CD14-positive monocyte (primary cell): ENCODE data around the gene SRGAP1. TPM values are rescaled to one million over a fixed set of nuclear protein-coding genes. Genes with fewer than 3 reads are reported as not detected.

ENCODE experiments used
- DNase-seq, 3 donors: peaks; one replicate each; pipeline ENCODE4 v3.0.0-alpha.2; 2011 to 2022
- H2AFZ ChIP-seq: 2 replicates; pipeline ENCODE4 v1.6.0; 2012; ENCODE audit warnings: mild to moderate bottlenecking, low read depth, low read length, inconsistent platforms; ENCODE audit not compliant: insufficient read depth, poor library complexity, severe bottlenecking
- H3K27ac ChIP-seq, 2 donors: 1 replicate in 1 of 2; 2 replicates in 1 of 2; pipeline ENCODE4 v1.5.1; 2012 to 2013; ENCODE audit warnings: low read length in 2 of 2, control low read depth in 1 of 2, inconsistent platforms in 1 of 2, low read depth in 1 of 2, mild to moderate bottlenecking in 1 of 2
- H3K27me3 ChIP-seq, 2 donors: one replicate each; pipeline versions ENCODE4 v1.6.0 to v1.6.1; 2011 to 2013; ENCODE audit warnings: low read length in 2 of 2; ENCODE audit not compliant: control insufficient read depth in 2 of 2, insufficient read depth in 2 of 2
- H3K36me3 ChIP-seq, 2 donors: replicated peaks in 1 of 2; 1 replicate in 1 of 2; 2 replicates in 1 of 2; pipeline versions ENCODE4 v1.5.1 to v1.6.1; 2012 to 2013; ENCODE audit warnings: low read length in 2 of 2, control low read depth in 1 of 2, inconsistent platforms in 1 of 2, mild to moderate bottlenecking in 1 of 2; ENCODE audit not compliant: insufficient read depth in 2 of 2, control insufficient read depth in 1 of 2
- H3K4me1 ChIP-seq, 2 donors: 1 replicate in 1 of 2; 2 replicates in 1 of 2; pipeline versions ENCODE4 v1.5.1 to v1.6.1; 2012 to 2013; ENCODE audit warnings: low read length in 2 of 2, control low read depth in 1 of 2, inconsistent platforms in 1 of 2, mild to moderate bottlenecking in 1 of 2, moderate library complexity in 1 of 2; ENCODE audit not compliant: insufficient read depth in 2 of 2, control insufficient read depth in 1 of 2
- H3K4me2 ChIP-seq: replicated peaks from 2 replicates; pipeline ENCODE3; 2012; ENCODE audit warnings: low read length, moderate library complexity, mild to moderate bottlenecking; ENCODE audit not compliant: poor library complexity, severe bottlenecking; ENCODE audit errors: extremely low read depth
- H3K4me3 ChIP-seq, 3 experiments: fragments of 200-600 bp in 1 of 3; sonication (generic) in 1 of 3; replicated peaks in 1 of 3; 1 replicate in 2 of 3; 2 replicates in 1 of 3; pipeline ENCODE4 v1.5.1; 2011 to 2013; ENCODE audit warnings: low read length in 3 of 3, mild to moderate bottlenecking in 3 of 3, control low read depth in 2 of 3, low read depth in 2 of 3, inconsistent platforms in 1 of 3, moderate library complexity in 1 of 3
- H3K79me2 ChIP-seq: 2 replicates; pipeline ENCODE4 v1.6.0; 2012; ENCODE audit warnings: mild to moderate bottlenecking, control low read depth, inconsistent platforms, low read length, moderate library complexity; ENCODE audit not compliant: insufficient read depth
- H3K9ac ChIP-seq: 2 replicates; pipeline ENCODE4 v1.6.0; 2017; ENCODE audit warnings: low read length, mild to moderate bottlenecking; ENCODE audit not compliant: insufficient read depth, poor library complexity, severe bottlenecking
- H3K9me3 ChIP-seq, 2 donors: replicated peaks in 1 of 2; 1 replicate in 1 of 2; 2 replicates in 1 of 2; pipeline versions ENCODE4 v1.5.1 to v1.6.1; 2012 to 2013; ENCODE audit warnings: low read length in 2 of 2, control low read depth in 1 of 2; ENCODE audit not compliant: control insufficient read depth in 1 of 2, insufficient read depth in 1 of 2
- H4K20me1 ChIP-seq: 2 replicates; pipeline ENCODE4 v1.6.0; 2012; ENCODE audit warnings: mild to moderate bottlenecking, low read length, control low read depth, moderate library complexity; ENCODE audit not compliant: insufficient read depth
- H3K27ac Mint-ChIP-seq, 7 donors: one replicate each; pipeline ENCODE4 v1.8.0; 2020; ENCODE audit warnings: mild to moderate bottlenecking in 7 of 7, mixed read lengths in 7 of 7, moderate library complexity in 6 of 7, inconsistent platforms in 2 of 7
- H3K27me3 Mint-ChIP-seq, 3 donors: one replicate each; pipeline ENCODE4 v1.8.0; 2021 to 2022; ENCODE audit warnings: low read depth in 3 of 3, mild to moderate bottlenecking in 3 of 3, mixed read lengths in 3 of 3, moderate library complexity in 3 of 3, inconsistent platforms in 1 of 3
- H3K36me3 Mint-ChIP-seq, 2 donors: one replicate each; pipeline ENCODE4 v1.8.0; 2020; ENCODE audit warnings: mixed read lengths in 2 of 2, inconsistent platforms in 1 of 2, mild to moderate bottlenecking in 1 of 2
- H3K4me1 Mint-ChIP-seq: one replicate; pipeline ENCODE4 v1.8.0; 2020; ENCODE audit warnings: mild to moderate bottlenecking, mixed read lengths
- H3K4me3 Mint-ChIP-seq, 2 donors: one replicate each; pipeline ENCODE4 v1.8.0; 2020; ENCODE audit warnings: mild to moderate bottlenecking in 2 of 2, mixed read lengths in 2 of 2, moderate library complexity in 1 of 2
- H3K9me3 Mint-ChIP-seq, 7 donors: one replicate each; pipeline ENCODE4 v1.8.0; 2020 to 2022; ENCODE audit warnings: mixed read lengths in 7 of 7, mild to moderate bottlenecking in 6 of 7, moderate library complexity in 6 of 7, inconsistent platforms in 2 of 7
- WGBS: methylation state at CpG from one replicate; pipeline ENCODE4 v1.1.5; 2013; ENCODE audit warnings: missing lambda C conversion rate; ENCODE audit not compliant: insufficient coverage; 5-methylcytosine and 5-hydroxymethylcytosine counted together
- intact Hi-C, 2 donors: fragments of 100-400 bp; cut with micrococcal nuclease; formaldehyde crosslinking; loops; one replicate each; pipeline versions ENCODE4 v1.15.0 to v1.15.1; 2023
- polyA plus RNA-seq, 3 donors: library from polyadenylated mRNA; depleted of rRNA in 1 of 3; unstranded in 2 of 3; stranded (reverse) in 1 of 3; fragments of 300-500 nt in 2 of 3; fragments of >200 nt in 1 of 3; fragmentation: Illumina TruSeq in 2 of 3; gene quantifications; 1 replicate in 2 of 3; 2 replicates in 1 of 3; pipeline ENCODE4 v1.2.3, GENCODE V29; 2012 to 2021
- TF ChIP-seq, protein P1 (sequence below): fragments of 200-600 bp; IDR thresholded peaks from one replicate; pipeline ENCODE4 v1.8.0; 2022; ENCODE audit warnings: antibody characterized with exemption, mild to moderate bottlenecking

Gene SRGAP1
- polyA plus RNA-seq, 3 donors: 0.05 to 0.52 (median 0.07) TPM

DNA sequence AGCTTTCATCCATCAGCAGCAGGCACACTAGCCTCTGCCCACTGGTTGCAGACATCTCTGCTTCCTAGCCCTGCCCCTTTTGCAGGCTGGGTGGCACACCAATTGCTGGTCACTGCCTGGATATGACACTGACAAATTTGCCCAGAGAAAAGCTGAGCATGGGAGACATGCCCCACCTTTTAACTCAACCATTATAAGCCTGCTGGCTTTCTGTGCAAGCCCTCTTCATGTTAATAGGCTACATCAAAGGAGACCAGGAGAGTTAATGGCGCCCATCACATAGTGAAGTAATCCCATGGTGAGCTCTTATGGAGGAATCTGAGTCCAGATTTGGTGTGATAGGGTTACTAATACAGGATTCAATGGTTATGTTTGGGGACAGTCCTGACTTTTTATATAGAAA, 238.4 kb downstream of the SRGAP1 start:
- Histone ChIP-seq H3K36me3 (no peaks in the 10 kb centered on the region), H3K4me1 (peaks cover 0 to 2% of the 10 kb centered on the region in 2 donors), H3K9ac (no peak overlapping the region), H4K20me1 (no peaks in the 10 kb centered on the region), H2AFZ (no peak overlapping the region), H3K4me3 (no peak overlapping the region), H3K9me3 (no peaks in the 10 kb centered on the region), H3K27ac (no peak overlapping the region), H3K27me3 (no peaks in the 10 kb centered on the region), H3K4me2 (no peak overlapping the region), H3K79me2 (no peaks in the 10 kb centered on the region)
- TF ChIP-seq, protein P1, sequence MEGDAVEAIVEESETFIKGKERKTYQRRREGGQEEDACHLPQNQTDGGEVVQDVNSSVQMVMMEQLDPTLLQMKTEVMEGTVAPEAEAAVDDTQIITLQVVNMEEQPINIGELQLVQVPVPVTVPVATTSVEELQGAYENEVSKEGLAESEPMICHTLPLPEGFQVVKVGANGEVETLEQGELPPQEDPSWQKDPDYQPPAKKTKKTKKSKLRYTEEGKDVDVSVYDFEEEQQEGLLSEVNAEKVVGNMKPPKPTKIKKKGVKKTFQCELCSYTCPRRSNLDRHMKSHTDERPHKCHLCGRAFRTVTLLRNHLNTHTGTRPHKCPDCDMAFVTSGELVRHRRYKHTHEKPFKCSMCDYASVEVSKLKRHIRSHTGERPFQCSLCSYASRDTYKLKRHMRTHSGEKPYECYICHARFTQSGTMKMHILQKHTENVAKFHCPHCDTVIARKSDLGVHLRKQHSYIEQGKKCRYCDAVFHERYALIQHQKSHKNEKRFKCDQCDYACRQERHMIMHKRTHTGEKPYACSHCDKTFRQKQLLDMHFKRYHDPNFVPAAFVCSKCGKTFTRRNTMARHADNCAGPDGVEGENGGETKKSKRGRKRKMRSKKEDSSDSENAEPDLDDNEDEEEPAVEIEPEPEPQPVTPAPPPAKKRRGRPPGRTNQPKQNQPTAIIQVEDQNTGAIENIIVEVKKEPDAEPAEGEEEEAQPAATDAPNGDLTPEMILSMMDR: no peak
- WGBS: no CpG with 5 or more reads among the region's 1 CpG
- H3K27ac Mint-ChIP-seq: no peak overlapping the region
- H3K36me3 Mint-ChIP-seq: no peaks in the 10 kb centered on the region
- H3K27me3 Mint-ChIP-seq: peaks cover 0 to 4% (median 2%) of the 10 kb centered on the region in 3 donors
- no peak overlapping the region for H3K4me3 Mint-ChIP-seq
- DNase-seq: no peak
- intact Hi-C loops: no loop called here
- H3K9me3 Mint-ChIP-seq: no peaks in the 10 kb centered on the region
- peaks cover 3% of the 10 kb centered on the region for H3K4me1 Mint-ChIP-seq

DNA sequence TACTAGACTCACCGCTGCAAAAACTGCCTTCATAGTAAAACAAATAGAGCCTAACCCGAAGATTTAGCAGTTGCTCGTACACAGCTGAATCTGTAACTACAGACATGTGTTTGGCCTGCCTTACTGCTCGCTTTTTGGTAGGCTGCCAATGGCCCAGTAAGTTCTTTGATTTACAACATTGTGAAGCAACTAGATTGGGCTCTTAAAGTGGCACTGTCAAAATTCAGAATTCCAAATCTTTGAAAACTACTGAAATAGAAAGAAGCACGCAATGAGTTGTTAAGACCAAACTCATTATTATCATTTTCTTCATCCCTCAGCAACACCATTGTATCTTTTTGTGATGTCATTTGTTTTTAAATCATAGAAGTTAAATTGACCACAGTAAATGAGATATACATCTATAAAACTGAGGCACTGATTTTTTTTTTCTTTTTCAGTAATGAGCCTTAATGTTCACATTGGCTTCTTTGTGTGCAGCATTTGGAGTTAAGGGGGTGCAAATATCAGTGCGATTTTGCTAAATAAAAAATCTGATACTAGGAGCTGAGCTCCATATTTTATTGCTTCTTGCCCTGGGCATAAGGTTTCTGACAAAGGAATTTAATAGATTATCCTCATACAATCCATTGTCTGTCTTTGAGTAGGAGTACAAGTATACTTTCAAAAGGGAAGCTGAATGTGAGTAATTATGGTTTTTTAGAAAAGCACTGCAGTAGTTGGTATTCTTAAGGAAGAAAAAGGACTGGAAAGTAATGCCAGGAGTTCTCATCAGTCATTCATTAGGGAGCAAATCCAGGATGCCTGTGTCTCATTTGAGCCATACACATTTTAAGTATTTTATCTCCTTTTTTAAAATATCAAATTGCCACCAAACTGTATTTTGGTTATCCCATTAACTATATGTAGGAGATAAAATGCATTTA, 239.0 kb downstream of the SRGAP1 start:
- no peaks in the 10 kb centered on the region for H3K36me3 Mint-ChIP-seq
- H3K4me1 Mint-ChIP-seq: peaks cover 9% of the 10 kb centered on the region
- DNase-seq: no peak
- 40% methylated on average over 4 of the region's 6 CpGs for WGBS
- Histone ChIP-seq H3K9me3 (no peaks in the 10 kb centered on the region), H2AFZ (no peak overlapping the region), H3K4me2 (no peak overlapping the region), H3K27ac (no peak overlapping the region), H3K27me3 (no peaks in the 10 kb centered on the region), H3K4me1 (peaks cover 3 to 8% of the 10 kb centered on the region in 2 donors), H3K36me3 (no peaks in the 10 kb centered on the region), H3K79me2 (no peaks in the 10 kb centered on the region), H3K9ac (no peak overlapping the region), H4K20me1 (no peaks in the 10 kb centered on the region), H3K4me3 (no peak overlapping the region)
- H3K4me3 Mint-ChIP-seq: no peak overlapping the region
- H3K9me3 Mint-ChIP-seq: no peaks in the 10 kb centered on the region
- H3K27me3 Mint-ChIP-seq: peaks cover 0 to 4% (median 2%) of the 10 kb centered on the region in 3 donors
- TF ChIP-seq, protein P1: no peak
- intact Hi-C loops: no loop called here
- H3K27ac Mint-ChIP-seq: no peak overlapping the region
